Esophagus muscularis mucosa (tissue), 4 donors: ENCODE data around the gene ASPDH.

Source experiments
- CTCF ChIP-seq, 3 experiments: fragments of 200-600 bp in 2 of 3; fragments of 450-650 bp in 1 of 3; sonication (generic) in 2 of 3; IDR thresholded peaks; one replicate each; pipeline ENCODE4 v1.5.1; 2017 to 2019; ENCODE audit warnings: antibody characterized with exemption in 3 of 3, mild to moderate bottlenecking in 2 of 3, moderate library complexity in 1 of 3
- EP300 ChIP-seq: sonication (generic); formaldehyde crosslinking; IDR thresholded peaks from one replicate; pipeline ENCODE4 v1.6.1; 2017; ENCODE audit warnings: antibody characterized with exemption
- POLR2A ChIP-seq: fragments of 450-650 bp; IDR thresholded peaks from one replicate; pipeline ENCODE4 v1.6.1; 2017; ENCODE audit warnings: antibody characterized with exemption, moderate library complexity, mild to moderate bottlenecking, low read depth
- POLR2AphosphoS5 ChIP-seq, 2 donors: sonication (generic); formaldehyde crosslinking; IDR thresholded peaks; one replicate each; pipeline ENCODE4 v1.6.1; 2017; ENCODE audit warnings: antibody characterized with exemption in 2 of 2

DNA sequence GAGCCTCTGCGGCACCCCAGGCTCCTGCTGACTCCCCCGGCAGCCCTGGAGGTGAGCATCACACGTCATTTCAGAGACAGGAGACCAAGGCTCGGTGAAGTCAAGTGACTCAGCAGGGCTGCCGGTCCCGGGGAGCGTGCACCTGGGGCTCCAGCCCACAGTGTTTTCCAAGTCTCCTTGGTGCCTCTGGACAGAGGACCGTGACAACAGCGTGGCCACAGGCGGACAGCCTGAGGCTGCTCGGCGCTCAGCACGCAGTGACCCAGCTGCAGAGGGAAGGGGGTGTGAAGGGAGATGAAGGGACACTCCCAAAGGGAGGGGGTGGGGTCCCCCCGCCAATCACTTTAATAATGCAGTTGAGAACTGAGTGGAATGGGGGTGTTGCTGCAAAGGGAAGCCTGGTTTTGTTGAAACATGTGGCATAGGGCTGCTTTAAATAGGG is 17.5 kb upstream of the ASPDH start:
- no peak for TF ChIP-seq CTCF (IDR thresholded peaks at IDR 0.05)
- no peak for TF ChIP-seq POLR2A
- TF ChIP-seq POLR2AphosphoS5 (IDR thresholded peaks at IDR 0.05), result no peak
- TF ChIP-seq EP300, result no peak
